AG09319 (cell line): ENCODE measurements around the gene ARHGEF28.

ENCODE experiments used
- DNase-seq: peaks from one replicate; pipeline ENCODE4 v3.0.0-alpha.2; 2010; ENCODE audit warnings: low read depth; ENCODE audit errors: extremely low read depth
- CTCF ChIP-seq: IDR thresholded peaks from 2 replicates; pipeline ENCODE4 v1.5.1; 2011; ENCODE audit warnings: low read depth, mild to moderate bottlenecking, inconsistent platforms, low read length, moderate library complexity

The ARHGEF28 gene

GRCh38 chr5:73897893-73898292 is 271.9 kb downstream of the ARHGEF28 start:
- TF ChIP-seq CTCF: no peak
- DNase-seq: no peak

- no peak for DNase-seq
- TF ChIP-seq CTCF: no peak
Observed at GRCh38 chr5:73899055-73899454, 273.1 kb downstream of the ARHGEF28 start.

- no peak for TF ChIP-seq CTCF
- no peak for DNase-seq
Observed at GRCh38 chr5:73899916-73900315, 273.9 kb downstream of the ARHGEF28 start.

GRCh38 chr5:73900566-73900965 is 274.6 kb downstream of the ARHGEF28 start:
- TF ChIP-seq CTCF: no peak
- no peak for DNase-seq

- no peak for DNase-seq
- no peak for TF ChIP-seq CTCF
Observed at GRCh38 chr5:73901043-73901442, 275.0 kb downstream of the ARHGEF28 start.

GRCh38 chr5:73901455-73901854 is 275.5 kb downstream of the ARHGEF28 start:
- no peak for DNase-seq

GRCh38 chr5:73902327-73903051 is 276.5 kb downstream of the ARHGEF28 start:
- peak; percentile 54 for TF ChIP-seq CTCF
- DNase-seq: peak; percentile 54

More at GRCh38 chr5:73901455-73901854, 275.5 kb downstream of the ARHGEF28 start:
- TF ChIP-seq CTCF: no peak; the same call in none of the 2 replicates
